HTR-8/SVneo (cell line): ENCODE measurements around the gene RGS7.
A peak's percentile ranks its signal among the peaks of the same experiment; 100 is the strongest.
"Not testable (repeated sequence)": the region's sequence is repeated elsewhere in the genome, so short reads cannot be mapped to it uniquely, and the experiment has no call there.

Experiments
- DNase-seq: peaks from one replicate; pipeline ENCODE4 v3.0.0; 2011; ENCODE audit warnings: low spot score, mixed read lengths; ENCODE audit not compliant: insufficient read length
- FAIRE-seq: peaks from 2 replicates; lab custom pipeline; 2011; peaks lifted over from hg19 to GRCh38; lab: Jason Lieb, UNC

RGS7 gene

DNA sequence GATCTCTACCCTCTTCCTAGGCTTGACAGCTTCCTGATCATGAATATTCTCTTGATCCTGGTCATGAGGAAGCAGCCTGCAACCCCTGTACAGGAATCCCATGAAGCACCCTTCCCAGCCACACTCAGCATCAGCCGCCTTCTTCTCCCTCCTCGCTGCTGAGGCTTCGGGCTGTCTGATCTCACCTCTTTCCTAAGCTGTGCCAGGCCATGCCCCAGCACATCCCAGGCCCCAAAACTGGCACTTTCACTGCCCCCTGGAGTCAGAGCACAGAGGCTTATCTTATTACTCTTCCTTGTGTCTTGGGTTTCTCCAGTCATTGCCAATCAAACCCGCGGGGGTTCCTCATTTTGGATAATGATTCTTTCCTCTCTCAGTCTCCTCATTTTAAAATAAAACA lies 259.5 kb downstream of the RGS7 start:
- FAIRE-seq (no peak), DNase-seq (no peak)

DNA sequence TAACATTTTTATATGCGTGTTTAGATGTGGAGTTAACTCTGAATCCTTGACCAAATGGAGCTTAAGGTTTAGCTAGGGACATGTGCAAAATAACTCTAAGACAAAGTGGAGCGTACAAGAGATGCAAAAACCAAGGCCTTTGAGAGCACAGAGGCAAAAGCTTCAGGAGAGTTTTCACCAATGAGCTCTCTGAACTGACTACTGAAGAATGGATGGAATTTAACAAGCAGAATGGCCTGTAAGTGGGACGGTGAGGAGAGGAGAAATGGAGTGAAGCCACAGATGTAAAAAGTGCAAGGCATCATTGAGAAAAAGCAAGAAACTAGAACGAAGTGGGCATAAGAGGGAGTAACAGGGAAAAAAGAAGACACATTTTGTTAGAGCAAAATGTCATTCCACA lies 260.0 kb downstream of the RGS7 start:
- no peak for FAIRE-seq
- no peak for DNase-seq

DNA sequence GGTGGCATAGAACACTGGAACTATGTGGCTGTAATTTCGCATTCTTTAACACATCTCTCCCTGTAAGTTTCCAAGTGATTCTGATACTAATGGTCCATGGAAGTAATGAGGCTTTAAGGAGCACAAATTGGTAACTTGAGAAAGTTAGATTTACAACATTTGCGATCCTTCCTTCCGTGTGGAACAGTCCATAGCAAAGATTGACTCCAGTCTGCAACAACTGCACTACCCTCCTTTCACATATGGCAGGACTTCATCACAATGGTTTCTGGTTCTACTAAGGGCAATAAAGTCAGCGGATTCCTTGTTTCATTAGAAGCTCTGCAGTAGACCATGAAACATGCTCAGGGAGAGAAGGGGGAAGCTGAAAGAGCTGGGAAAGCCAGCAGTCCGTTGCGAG lies 261.2 kb downstream of the RGS7 start:
- DNase-seq: no peak
- FAIRE-seq: no peak

DNA sequence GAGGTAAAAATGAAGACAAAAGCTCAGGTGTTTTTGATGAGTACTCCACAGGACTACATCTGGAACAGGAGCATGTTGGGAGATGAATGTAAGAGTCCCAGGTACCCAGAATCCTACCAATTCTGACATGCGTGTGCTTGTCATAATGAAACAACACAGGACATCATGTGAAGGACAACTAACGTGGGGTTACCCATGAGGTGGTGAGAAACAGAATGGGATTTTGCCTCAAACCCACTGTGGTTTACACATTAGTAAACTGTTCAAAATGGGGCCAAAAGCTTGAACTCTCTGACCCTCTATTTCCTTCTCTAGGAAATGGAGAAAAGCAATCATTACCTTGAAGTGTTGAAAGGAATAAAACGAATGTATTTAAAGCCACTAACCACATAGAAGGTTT lies 266.2 kb downstream of the RGS7 start:
- FAIRE-seq: no peak

DNA sequence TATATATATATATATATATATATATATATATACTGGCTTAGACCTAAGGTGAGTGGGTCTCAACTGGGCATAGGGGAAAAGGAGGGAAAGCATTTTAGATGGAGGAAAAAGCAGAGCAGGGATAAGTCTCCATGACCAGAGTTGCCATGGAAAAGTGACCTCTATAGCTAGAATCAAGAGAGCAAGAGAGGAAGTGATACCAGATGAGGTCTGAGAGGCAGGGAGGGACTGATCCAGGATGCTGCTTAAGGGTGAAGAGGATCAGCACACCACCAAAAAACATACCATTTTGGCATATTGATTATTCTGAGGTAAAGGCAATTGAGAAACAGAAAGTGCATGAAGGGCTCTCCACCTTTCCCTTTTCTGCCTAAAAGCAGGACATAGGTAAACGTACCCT lies 267.9 kb downstream of the RGS7 start:
- FAIRE-seq, DNase-seq: not testable (repeated sequence)

More for the DNA sequence above, 266.2 kb downstream of the RGS7 start:
- DNase-seq: no peak

DNA sequence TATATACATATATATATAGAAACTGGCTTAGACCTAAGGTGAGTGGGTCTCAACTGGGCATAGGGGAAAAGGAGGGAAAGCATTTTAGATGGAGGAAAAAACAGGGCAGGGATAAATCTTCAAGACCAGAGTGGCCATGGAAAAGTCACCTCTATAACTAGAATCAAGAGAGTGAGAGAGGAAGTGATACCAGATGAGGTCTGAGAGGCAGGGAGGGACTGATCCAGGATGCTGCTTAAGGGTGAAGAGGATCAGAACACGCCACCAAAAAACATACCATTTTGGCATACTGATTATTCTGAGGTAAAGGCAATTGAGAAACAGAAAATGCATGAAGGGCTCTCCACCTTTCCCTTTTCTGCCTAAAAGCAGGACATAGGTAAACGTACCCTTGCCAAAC lies 268.9 kb downstream of the RGS7 start:
- not testable (repeated sequence) for DNase-seq, FAIRE-seq

DNA sequence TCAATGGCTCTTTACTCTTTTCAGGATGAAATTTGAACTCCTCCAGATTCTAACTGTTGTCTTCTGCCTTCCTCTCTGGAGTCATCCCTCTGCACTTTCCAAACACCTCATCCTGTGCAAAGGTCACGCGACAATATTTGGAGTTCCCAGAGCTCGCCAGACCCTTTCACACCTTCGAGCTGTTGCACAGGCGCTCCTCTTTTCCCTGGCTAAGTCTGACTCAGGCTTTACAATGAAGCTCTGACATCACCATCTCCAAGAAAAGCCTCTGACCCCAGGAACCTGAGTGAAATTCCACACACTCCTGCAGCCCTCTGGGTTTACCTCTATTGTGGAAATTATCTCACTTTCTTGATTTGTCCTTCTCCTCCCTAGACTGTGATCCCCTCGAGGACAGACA lies 270.3 kb downstream of the RGS7 start:
- no peak for FAIRE-seq
- DNase-seq: no peak

DNA sequence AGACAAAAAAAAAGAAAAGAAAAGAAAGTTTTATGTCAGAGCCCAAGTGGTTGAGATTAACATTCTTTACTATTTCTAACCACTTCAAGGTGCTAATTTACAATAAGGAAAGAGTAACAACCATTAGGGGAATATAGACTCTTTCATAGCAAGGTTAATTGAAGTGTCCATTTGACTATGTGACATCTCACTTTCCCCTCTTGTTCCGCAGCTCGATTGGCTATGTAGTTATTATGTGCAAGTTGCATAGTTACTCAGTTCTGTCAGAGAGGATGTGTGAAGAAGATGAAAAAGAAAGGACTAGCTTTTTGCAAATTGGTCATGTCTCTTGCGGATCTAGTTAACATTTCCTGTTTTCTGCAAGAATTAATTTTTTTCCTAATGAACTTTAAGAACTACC lies 273.7 kb downstream of the RGS7 start:
- DNase-seq: no peak
- no peak for FAIRE-seq

DNA sequence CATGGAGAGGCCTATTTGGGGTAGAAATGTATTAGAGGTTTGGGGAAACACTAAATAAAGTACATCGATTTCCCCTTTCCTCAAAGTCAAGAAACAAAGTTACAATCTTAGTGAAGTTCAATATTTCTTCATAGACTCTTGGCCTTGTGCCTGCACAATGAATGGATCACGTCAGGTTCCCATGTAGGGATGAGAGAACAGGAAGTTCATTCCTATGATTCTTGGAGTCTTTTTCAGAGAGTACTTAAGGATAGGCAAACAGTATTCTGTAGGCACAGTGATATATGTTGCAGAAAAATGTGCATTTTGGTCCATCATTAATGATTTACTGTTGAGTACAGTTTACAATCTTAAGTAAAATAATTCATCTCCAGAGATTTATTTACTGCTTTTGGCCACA lies 275.5 kb downstream of the RGS7 start:
- peak; percentile 37 for DNase-seq
- no peak for FAIRE-seq

DNA sequence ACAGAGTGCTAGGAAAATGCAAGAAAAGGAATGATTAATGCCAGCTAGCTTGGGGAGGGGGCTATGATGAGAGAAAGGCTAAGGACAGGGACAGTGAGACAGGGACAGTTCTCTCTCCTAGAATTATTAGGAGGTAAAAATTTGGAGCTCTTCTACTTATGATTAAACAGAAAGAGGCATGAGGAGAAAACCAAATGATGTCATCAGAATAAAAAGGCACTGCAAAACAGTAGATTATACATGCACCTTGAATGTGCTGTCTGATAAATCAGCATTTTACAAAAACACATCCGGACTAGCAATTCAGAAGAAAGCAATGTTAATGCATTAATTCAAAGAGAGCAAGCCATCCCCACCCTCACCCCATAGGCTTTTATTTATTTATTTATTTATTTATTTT lies 277.5 kb downstream of the RGS7 start:
- no peak for DNase-seq
- FAIRE-seq: no peak

DNA sequence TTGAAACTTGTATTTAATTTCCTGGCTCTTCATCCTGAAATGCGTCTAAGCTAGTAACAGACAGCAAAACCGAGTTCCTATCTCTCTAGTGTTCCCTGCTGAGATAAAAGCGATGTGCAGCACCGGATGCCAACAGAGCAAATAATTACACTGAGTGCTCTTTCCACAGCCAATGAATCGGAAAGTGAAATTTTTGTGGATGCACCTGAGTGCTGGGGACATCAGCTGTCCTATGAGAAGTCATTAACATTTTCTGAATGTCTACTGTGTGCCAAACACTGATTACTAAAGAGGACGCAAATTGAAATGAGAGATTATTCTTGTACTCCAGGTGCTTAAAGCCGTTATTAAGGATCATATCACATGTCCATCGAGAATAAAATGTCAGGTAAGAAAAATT lies 278.0 kb downstream of the RGS7 start:
- no peak for DNase-seq
- FAIRE-seq: no peak

DNA sequence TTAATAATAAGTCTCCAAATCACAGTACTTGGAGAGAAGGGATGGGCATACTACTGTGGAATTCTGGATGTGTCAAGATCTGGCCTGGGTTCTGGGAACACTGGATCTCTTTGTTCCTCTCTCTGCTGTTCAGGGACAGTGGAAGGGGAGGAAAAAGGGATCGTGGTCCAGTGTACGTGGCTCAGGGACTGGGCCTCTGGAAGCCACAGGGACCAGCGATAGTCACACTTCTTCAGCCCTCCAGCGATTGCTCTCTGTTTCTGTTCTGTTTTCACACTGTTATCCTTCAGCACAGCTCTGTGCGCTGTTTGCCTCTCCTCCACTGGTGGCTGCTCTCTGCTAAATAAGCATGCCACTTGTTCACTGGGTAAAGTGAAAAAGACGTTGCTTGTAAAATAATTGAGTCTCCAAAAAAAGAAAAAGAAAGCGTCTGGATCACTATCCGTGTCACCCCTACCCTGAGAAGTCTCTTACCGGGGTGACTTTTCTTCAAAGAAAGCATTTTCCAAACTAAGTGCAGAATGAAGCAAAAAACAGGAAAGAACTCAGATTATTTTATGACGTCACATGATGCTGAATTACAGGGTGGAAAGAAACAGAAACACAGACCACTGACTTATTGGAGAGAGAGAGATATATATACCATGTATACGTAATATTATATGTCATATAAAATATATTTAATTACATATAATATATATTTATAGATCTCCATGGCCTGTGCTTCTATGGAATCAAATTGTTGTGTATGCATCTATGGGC lies 279.4 kb downstream of the RGS7 start:
- DNase-seq (no peak), FAIRE-seq (no peak)

DNA sequence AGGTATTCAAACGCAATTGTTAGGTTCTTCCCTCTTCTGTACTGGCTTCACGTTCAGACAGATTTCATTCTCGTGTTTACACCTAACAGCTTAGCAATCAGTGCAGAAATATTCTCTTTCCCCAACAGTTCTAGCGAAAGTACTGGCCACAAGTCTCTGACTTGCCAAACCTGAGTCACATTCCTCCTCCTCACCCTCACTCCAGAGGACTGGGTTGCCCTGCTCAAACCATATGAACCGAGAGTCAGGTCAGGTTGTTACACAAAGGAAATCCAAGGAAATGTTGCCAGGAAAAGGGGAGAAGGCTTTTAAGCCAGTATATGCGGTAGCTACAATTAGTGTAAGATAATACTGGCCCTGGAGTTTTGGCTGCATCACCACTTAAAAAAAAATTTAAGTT lies 282.5 kb downstream of the RGS7 start:
- DNase-seq: no peak

DNA sequence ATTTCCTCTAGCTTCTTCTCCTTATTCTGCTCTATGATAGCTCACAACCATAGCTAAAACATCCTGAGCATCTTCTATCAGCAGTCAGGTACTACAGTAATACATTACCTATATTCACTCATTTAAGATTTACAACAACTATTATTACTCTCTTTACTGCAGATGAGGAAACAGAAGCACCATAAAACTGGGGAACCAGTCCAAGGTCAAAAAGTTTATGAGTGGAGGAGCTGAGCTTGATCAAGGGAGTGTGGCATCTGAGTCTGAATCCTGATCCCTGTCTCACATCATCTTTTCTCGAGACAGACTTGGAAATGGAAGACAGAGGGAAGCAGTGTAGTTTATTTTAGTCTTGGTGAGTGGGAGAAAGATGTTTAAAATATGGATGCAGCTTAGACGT lies 288.6 kb downstream of the RGS7 start:
- FAIRE-seq (no peak), DNase-seq (no peak)

More for the DNA sequence above, 282.5 kb downstream of the RGS7 start:
- FAIRE-seq: no peak

DNA sequence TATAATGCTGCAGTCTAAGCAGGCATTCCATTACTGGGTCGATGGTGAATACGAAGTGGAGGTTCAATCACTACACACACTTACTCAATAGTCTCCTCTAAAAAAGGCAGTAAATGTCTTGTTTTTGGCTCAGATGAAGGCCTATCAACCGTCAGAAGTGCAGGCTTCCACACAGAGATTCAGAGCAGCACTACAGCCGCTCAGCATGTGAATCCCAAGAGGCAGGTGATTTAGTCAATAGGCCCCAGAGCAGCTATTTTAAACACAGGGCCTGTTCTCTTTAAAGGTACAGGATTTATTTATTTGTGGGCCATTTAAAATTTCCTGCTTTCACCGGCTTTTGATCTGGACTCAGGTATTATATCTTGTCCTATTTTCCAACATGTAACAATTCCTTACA lies 293.7 kb downstream of the RGS7 start:
- FAIRE-seq (no peak), DNase-seq (no peak)

DNA sequence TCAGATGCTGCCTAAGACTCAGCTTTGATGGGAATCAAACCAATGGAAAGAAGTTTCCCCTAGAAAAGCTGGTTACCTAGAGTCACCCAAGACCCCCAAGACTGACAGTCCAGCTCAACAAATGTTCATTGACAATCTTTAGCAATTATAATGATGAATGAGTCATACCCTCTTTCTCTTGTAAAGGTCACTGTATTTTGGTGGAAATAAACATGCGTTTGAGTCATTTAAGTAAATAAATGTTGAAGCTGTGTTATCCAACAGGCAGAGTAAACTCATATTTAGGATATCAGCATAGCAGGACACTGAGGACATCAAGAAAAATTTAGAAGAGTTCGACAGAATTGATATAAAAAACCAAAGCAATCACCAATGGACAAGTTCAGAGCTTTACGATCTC lies 295.9 kb downstream of the RGS7 start:
- DNase-seq: no peak
- no peak for FAIRE-seq

DNA sequence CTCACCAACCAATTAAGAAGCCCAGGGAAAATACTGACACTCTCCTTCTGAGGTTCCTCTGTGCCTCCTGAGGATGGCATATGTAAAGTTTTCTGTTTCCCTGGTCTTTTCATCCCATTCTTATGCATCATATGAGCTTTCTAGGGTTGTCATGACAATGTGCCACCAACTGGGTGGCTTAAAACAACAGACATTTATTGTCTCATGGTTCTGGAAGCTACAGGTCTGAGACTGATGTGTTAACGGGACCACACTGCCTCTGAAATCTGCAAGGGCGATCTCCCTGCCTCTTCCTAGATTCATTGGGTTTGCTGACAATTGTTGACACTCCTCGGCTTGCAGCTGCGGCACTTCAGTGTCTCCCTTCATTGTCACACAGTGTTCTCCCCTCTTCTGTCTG lies 308.4 kb downstream of the RGS7 start:
- no peak for FAIRE-seq
- no peak for DNase-seq

DNA sequence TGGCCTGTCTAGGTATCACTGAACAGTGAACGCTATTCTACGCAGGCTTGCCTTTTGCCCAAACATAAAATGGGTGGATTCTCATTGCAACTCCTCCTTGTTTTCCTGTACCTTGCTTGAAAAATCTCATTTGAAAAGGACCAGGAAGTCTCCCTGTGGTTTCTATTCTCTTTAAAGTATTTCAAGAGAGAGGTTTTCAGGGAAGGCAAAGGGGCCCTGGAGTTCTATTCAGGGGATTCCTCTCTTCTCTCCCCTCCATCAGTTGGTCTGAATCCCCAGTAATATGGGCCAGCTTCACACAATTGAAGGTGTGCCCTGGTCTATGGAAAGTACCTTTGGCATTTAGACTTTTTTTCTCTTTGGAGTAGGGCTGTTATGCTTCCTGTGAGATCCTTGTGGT lies 311.3 kb downstream of the RGS7 start:
- DNase-seq (no peak), FAIRE-seq (no peak)

DNA sequence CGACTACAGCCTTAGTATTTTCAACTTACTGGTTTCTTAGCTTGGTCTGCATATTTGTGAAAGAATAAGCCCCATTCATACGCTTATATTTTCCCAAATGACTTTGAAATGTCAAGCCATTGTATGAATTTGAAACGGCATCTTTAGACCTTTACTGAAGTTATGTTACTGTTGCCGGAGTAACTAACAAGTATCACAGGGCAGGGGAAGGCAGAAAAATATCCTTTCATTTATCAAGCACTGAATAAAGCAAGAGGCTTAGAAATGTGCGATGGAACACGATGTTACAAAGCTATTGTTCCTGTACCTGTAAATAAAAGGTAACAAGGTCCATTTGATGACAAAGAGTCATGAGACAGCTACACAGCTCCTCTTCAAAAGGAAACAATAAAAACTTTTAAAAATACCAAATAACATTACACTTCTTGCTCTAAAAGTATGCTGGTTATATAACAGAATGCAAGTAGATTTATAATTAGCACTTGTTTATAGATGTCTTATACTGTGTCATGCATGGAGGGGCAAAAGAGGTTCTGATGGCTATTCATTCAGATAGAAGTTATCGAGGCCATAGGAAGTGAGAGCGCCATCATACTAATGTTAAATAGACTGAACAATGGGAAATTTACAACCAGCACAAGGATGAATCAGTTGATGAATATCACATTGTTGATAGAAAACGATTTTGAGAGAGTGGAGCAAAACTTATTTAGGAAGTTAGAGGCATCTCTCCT lies 322.6 kb downstream of the RGS7 start:
- DNase-seq (no peak), FAIRE-seq (no peak)

DNA sequence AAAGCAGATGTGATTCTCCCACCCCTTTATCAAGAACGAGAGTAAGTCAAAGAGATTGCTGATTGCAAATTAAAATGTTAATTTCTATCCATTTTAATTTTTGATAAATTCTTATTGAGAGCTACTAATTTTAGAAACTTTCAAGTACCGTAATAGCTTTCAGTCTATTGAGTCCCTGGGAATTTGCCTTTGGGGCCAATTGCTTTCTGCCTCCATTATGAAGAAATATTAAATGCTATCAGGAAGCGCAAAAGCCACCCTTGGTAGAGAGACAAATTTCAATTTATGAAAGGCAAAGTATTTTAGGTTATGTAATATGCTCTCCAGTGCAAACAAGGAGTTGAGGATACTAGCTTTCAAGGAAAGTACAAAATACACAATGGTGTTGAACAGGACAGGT lies 332.2 kb downstream of the RGS7 start:
- FAIRE-seq (no peak), DNase-seq (no peak)

DNA sequence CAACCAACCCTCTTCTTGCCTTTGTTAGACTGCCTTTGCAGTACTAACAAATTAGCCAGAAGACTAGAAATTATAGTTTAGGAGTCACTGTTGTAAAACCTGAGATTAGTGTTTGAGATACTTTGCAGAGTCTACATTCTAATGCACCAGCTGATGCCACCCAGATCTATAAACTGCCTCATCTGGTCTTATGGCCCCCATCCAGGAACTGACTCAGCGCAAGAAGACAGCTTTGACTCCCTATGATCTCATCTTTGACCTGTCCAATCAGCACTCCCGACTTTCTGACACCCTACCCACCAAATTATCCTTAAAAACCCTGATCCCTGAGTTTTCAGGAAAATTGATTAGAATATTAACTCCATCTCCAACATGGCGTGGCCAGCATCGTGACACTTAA lies 334.6 kb downstream of the RGS7 start:
- FAIRE-seq: no peak

More for the DNA sequence above, 334.6 kb downstream of the RGS7 start:
- DNase-seq: no peak
